Muscle of leg (tissue), 11 donors: ENCODE measurements around the gene ABCA6. TPM values are rescaled to one million over a fixed set of nuclear protein-coding genes. Genes with fewer than 3 reads are reported as not detected.

Experiments
- DNase-seq: peaks from one replicate; pipeline ENCODE4 v3.0.0; 2013
- H3K27ac ChIP-seq: one replicate; pipeline ENCODE4 v1.5.1; 2013; ENCODE audit warnings: mild to moderate bottlenecking, low read length, control low read depth
- H3K27me3 ChIP-seq: one replicate; pipeline ENCODE4 v1.6.1; 2013; ENCODE audit warnings: low read length; ENCODE audit not compliant: control insufficient read depth, insufficient read depth
- H3K36me3 ChIP-seq: one replicate; pipeline ENCODE4 v1.6.1; 2013; ENCODE audit warnings: low read length; ENCODE audit not compliant: control insufficient read depth, insufficient read depth
- H3K4me1 ChIP-seq: one replicate; pipeline ENCODE4 v1.6.1; 2013; ENCODE audit warnings: low read length; ENCODE audit not compliant: control insufficient read depth, insufficient read depth
- H3K4me3 ChIP-seq: one replicate; pipeline ENCODE4 v1.5.1; 2013; ENCODE audit warnings: low read length, control low read depth
- H3K9me3 ChIP-seq: replicated peaks from 2 replicates; pipeline ENCODE4 v1.6.1; 2013; ENCODE audit warnings: low read depth, low read length; ENCODE audit not compliant: control insufficient read depth
- WGBS: methylation state at CpG from one replicate; pipeline ENCODE4 v1.1.5; 2013; ENCODE audit warnings: missing lambda C conversion rate; ENCODE audit not compliant: insufficient coverage; 5-methylcytosine and 5-hydroxymethylcytosine counted together
- polyA plus RNA-seq, 8 donors: library from polyadenylated mRNA; unstranded; fragments of 120-200 nt; gene quantifications; one replicate each; pipeline versions ENCODE4 v1.2.1 to v1.2.3, GENCODE V29; 2013; ENCODE audit warnings: inconsistent platforms in 1 of 8, low replicate concordance in 1 of 8; ENCODE audit not compliant: insufficient read length in 8 of 8, insufficient read depth in 1 of 8
- total RNA-seq: library from RNA; stranded (reverse); fragments of 120-200 nt; gene quantifications from one replicate; pipeline ENCODE4 v1.2.4, GENCODE V29; 2013

The ABCA6 gene
- total and polyA plus RNA-seq, 9 donors, result 7.2 to 24.3 (median 8.7) TPM

- no peaks in the 10 kb centered on the region for H3K27me3 ChIP-seq
- WGBS, result no CpG with 5 or more reads among the region's 4 CpGs
- H3K4me3 ChIP-seq, result no peak overlapping the region
- peaks cover 7% of the 10 kb centered on the region for H3K4me1 ChIP-seq
- H3K9me3 ChIP-seq, result no peaks in the 10 kb centered on the region
- peak overlapping the region; percentile 75 for H3K27ac ChIP-seq
- peaks cover 4% of the 10 kb centered on the region for H3K36me3 ChIP-seq
- DNase-seq, result peak; percentile 57
Measured at GRCh38 chr17:69062860-69063581, 78.7 kb downstream of the ABCA6 start.

DNA sequence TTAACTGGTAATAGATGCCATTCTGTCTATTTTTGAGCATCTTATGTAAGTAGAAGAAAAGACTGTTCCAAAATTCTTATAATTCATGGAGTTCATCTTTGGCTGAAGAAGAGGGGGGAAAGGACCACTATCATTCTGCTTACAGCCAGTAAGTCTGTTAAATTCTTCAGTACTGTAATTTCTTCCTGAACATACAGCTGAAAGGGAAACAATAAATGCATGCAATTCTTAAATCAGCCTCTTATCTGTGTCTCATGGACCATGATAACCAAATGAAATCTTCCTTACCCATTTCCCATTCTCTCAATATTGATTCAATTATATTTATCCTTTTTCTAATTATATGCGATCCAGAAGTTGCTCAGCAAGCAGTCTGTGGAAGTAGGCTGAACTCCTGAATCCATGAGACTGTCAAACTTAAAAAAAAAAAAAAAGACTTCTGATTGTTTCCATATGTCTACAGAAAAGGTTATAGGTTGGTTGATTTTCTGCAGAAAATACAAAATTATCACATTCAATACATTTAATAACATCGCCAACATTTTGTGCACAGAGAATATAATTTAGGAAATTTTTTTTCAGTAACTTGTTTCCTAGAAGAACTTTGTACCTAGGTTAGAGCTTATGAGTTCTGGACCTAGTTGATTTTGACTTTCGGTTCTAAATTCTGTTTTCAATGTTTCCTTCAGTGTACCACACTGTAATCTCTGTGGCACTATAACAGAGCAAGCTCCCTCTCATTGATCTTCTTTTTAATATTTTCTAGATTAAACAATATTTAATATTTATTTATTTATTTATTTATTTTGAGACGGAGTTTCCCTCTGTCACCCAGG, 79.8 kb downstream of the ABCA6 start:
- Histone ChIP-seq H3K27ac (peak overlapping the region; percentile 75), H3K27me3 (no peaks in the 10 kb centered on the region), H3K4me3 (no peak overlapping the region), H3K9me3 (no peaks in the 10 kb centered on the region), H3K4me1 (peaks cover 7% of the 10 kb centered on the region), H3K36me3 (peaks cover 4% of the 10 kb centered on the region)
- peak; percentile 75 for DNase-seq
- no CpG with 5 or more reads among the region's 4 CpGs for WGBS

DNA sequence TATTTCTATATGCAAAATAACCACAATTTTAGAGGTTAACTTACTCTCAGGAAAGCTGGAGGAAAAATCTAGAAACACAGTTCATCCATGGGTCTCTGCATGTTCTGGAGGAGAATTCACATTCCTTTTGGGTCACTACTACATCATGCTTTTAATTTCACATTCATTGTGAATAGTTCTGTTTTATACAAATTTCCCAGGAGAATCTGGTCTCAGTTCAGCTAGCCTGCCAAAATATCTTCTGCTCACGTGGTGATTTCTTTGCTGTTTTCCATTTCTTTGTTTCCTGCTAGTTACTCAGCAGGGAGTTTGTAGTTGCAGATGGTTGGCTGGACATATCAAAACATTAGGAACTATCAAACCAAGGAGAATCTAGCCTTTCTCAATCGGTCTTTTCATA, 80.9 kb downstream of the ABCA6 start, which contains the start of gene ABCA9:
Gene ABCA9 (minus strand): TSS at position 106 of the 400 bp plus-strand sequence. CDS start 9,801 bp downstream, outside the sequence.
- Histone ChIP-seq H3K36me3 (peaks cover 3% of the 10 kb centered on the region), H3K9me3 (peaks cover 6% of the 10 kb centered on the region), H3K27ac (peak within 1 kb of the TSS; percentile 75), H3K4me3 (peak within 1 kb of the TSS; percentile 4), H3K4me1 (peaks cover 7% of the 10 kb centered on the region), H3K27me3 (no peaks in the 10 kb centered on the region)
- 0% methylated on average over 1 of the region's 2 CpGs for WGBS
- DNase-seq, result peak; percentile 98

- no peaks in the 10 kb centered on the region for H3K27me3 ChIP-seq
- peak; percentile 74 for DNase-seq
- peaks cover 2% of the 10 kb centered on the region for H3K36me3 ChIP-seq
- peak overlapping the region; percentile 4 for H3K4me3 ChIP-seq
- WGBS, result 55% methylated on average over 3 of the region's 7 CpGs
- H3K27ac ChIP-seq, result peak overlapping the region; percentile 75
- peaks cover 8% of the 10 kb centered on the region for H3K9me3 ChIP-seq
- H3K4me1 ChIP-seq, result peaks cover 7% of the 10 kb centered on the region
Measured at GRCh38 chr17:69059458-69060175, 82.1 kb downstream of the ABCA6 start.

DNA sequence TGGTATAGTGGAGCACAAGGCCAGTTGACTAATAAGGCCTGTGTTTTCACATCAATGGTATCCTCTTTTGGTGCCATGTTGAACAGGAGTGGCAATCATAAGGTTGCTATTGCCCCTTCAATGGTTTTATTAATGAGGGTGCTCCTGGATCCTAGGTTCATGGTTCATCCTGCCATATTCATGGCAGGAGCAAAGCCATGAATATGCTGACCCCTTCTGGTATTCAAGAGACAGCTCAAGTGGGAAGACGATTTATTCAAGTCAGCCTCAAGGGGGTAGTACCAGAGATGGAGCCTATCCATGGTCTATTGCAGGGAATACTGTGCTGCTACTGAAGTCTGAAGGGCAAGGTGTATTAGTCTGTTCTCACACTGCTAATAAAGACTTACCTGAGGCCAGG, 83.5 kb downstream of the ABCA6 start:
- H3K27me3 ChIP-seq, result no peaks in the 10 kb centered on the region
- peaks cover 8% of the 10 kb centered on the region for H3K9me3 ChIP-seq
- H3K4me3 ChIP-seq, result no peak overlapping the region
- no CpG with 5 or more reads among the region's 1 CpG for WGBS
- peaks cover 2% of the 10 kb centered on the region for H3K36me3 ChIP-seq
- peaks cover 5% of the 10 kb centered on the region for H3K4me1 ChIP-seq
- DNase-seq, result no peak
- H3K27ac ChIP-seq, result no peak overlapping the region

- Histone ChIP-seq H3K27ac (no peak overlapping the region), H3K9me3 (peaks cover 8% of the 10 kb centered on the region), H3K4me3 (no peak overlapping the region), H3K4me1 (peaks cover 5% of the 10 kb centered on the region), H3K27me3 (no peaks in the 10 kb centered on the region), H3K36me3 (peaks cover 2% of the 10 kb centered on the region)
- DNase-seq, result no peak
- WGBS, result no CpG with 5 or more reads among the region's 1 CpG
Measured at GRCh38 chr17:69057280-69057679, 84.4 kb downstream of the ABCA6 start.

GRCh38 chr17:69056179-69056823, 85.4 kb downstream of the ABCA6 start:
- Histone ChIP-seq H3K4me1 (peaks cover 5% of the 10 kb centered on the region), H3K36me3 (peaks cover 2% of the 10 kb centered on the region), H3K9me3 (peaks cover 8% of the 10 kb centered on the region), H3K27me3 (no peaks in the 10 kb centered on the region), H3K4me3 (no peak overlapping the region), H3K27ac (no peak overlapping the region)
- DNase-seq, result no peak
- no CpG with 5 or more reads among the region's 3 CpGs for WGBS

GRCh38 chr17:69055334-69055733, 86.4 kb downstream of the ABCA6 start:
- Histone ChIP-seq H3K27me3 (no peaks in the 10 kb centered on the region), H3K9me3 (peaks cover 8% of the 10 kb centered on the region), H3K27ac (no peak overlapping the region), H3K4me3 (no peak overlapping the region), H3K4me1 (peaks cover 5% of the 10 kb centered on the region), H3K36me3 (peaks cover 2% of the 10 kb centered on the region)
- DNase-seq, result no peak
- 80% methylated on average over 1 of the region's 2 CpGs for WGBS

DNA sequence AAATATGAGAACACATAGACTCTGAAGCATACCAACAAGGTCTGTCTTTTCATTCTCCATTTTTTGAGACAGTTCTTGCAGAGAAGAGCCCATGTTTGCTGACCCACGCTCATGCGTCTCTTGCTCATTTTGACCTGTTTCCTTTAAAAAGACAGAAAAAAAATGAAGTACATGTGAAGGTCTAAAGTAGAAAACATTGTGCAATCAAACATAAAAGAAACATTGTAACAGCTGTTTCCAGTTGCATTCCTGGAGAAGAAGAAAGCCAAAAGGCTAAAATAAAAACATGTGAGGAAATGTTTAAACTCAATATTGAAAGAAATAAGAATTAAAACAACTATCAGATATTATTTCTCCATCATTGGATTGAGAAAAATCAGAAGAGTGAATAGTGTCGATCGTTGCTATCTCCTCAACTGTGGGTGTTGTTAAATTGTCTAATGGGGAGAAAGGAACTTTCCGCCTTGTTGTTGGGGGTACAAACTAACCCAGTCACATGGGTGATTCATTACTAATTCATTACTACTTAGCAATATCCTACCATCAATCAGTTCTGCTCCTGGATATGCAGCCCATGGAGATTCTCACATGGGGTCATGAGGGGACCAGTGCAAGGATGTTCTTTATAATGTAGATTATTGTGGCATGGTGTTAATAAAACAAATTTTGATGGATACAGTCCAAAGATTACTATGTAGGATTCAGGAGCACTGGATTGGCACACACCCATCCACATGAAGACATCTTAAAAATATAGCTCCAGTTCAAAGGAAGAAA, 90.5 kb downstream of the ABCA6 start:
- Histone ChIP-seq H3K9me3 (peaks cover 3% of the 10 kb centered on the region), H3K4me1 (no peaks in the 10 kb centered on the region), H3K27ac (peak overlapping the region; percentile 30), H3K27me3 (peaks cover 2% of the 10 kb centered on the region), H3K4me3 (no peak overlapping the region), H3K36me3 (peaks cover 5% of the 10 kb centered on the region)
- DNase-seq, result peak; percentile 86
- WGBS, result no CpG with 5 or more reads among the region's 5 CpGs
